Left renal cortex interstitium (tissue), 4 donors: ENCODE results near the gene ACTC1. TPM values are rescaled to one million over a fixed set of nuclear protein-coding genes. Genes with fewer than 3 reads are reported as not detected.

Source experiments
- DNase-seq, 4 donors: peaks; one replicate each; pipeline ENCODE4 v3.0.0-alpha.2; 2013; ENCODE audit warnings: low read depth in 4 of 4, low spot score in 2 of 4, missing footprints in 1 of 4
- polyA plus RNA-seq, 4 donors: library from polyadenylated mRNA; unstranded; fragments of 120-200 nt; gene quantifications; one replicate each; pipeline ENCODE4 v1.2.1, GENCODE V29; 2013; ENCODE audit not compliant: insufficient read length in 4 of 4

The ACTC1 gene
- polyA plus RNA-seq, 4 donors, result 1.0 to 3.7 (median 1.4) TPM

GRCh38 chr15:34802803-34803750 lies 7.7 kb upstream of the ACTC1 start:
- no peak for DNase-seq

DNA sequence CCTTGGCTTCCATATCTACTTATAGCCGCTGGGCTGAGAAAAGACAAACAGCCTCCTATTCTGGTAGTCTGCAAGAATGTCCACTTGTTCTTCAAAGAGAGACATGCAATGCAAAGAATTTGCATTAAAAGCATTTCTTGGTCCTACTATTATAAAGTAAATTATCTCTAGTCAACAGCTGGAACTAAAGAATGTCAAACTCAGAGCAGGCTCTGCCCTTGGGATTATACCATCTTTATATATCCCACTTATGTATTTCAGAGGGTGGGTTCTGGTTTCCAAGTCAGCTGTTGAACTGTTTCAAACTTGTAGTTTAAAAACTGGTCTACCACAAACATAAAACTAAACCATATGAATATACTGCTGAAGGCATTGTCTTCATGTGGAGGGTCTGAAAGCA lies 7.0 kb upstream of the ACTC1 start:
- no peak for DNase-seq

- DNase-seq, result peak in 1 of 4 donors; percentile 25
Observed at GRCh38 chr15:34799149-34800101, 4.1 kb upstream of the ACTC1 start.

DNA sequence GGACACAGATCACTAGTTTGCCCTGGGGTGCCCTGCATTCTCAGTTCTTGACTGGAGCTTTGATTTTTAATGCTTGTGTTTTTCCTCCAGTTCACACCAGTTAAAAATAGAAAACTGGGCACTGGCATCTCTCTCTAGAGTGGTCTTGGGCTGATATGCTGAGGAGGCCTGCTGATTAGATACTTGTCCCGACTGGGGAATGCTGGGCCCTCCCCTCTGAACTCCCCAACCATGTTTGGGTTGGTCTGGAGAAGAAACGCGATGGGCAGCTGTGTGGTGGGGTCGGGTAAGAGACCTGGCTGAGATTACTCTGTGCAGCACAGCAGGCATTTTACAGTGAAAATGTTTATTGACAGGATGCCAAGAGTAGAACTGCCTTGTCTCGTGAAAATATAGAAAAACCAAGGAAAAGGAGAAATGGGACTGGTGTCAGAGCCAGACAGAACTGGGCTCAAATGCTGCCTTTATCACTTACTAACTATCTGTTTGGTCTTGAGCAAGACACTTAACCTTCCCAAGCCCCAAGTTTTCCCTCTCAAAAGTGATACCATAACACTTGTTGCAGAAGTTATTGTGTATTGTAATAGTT lies 1.6 kb upstream of the ACTC1 start:
- DNase-seq, result no peak

DNA sequence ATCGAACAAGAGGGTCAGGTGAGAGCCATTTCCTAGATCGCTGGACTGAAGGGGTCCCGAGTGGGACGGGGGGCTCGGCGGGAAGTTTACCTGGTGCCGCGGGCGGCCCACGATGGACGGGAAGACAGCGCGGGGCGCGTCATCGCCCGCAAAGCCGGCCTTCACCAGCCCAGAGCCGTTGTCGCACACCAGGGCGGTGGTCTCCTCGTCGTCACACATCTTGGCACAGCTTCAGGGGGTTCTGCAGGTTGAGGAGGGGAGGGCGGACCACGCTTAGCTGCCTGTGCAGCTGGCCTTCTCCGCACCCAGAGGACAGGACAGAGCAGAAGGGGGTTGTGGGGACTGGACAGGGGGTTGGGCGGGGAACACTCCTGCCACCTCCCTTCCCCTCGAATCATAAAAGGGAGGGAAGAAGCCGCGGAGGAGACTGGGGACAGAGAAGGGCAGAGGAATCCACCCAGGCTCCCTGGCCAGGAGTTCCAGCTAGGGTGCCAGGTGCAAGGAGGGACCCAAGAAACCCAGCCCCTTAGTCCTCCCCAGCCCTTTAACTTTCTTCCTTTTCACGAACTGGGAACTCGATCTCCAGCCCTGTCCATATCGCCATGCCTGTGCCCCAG lies 651 bp downstream of the ACTC1 start:
- no peak for DNase-seq

DNA sequence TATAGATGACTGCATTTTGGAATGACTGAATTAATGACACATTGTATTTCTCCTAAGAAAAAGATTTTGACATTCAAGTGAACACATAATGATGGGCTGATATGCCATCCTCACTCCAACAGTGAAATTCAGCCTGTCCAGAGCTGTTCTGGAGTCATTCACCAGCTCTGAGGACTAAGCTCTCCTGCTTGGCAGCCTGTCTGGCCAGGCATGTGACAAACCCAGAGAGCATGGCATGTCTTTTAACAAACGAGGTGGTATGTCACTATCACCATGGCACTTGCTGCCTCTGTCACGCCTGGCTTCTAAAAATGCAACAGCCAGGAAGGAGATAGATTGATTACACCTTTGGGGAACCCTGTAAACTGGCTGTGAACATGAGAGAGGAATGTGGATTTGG lies 1.4 kb downstream of the ACTC1 start:
- no peak for DNase-seq

- DNase-seq, result no peak
Observed at GRCh38 chr15:34793071-34793470, 2.3 kb downstream of the ACTC1 start.

- no peak for DNase-seq
Observed at GRCh38 chr15:34791701-34792100, 3.6 kb downstream of the ACTC1 start.

DNA sequence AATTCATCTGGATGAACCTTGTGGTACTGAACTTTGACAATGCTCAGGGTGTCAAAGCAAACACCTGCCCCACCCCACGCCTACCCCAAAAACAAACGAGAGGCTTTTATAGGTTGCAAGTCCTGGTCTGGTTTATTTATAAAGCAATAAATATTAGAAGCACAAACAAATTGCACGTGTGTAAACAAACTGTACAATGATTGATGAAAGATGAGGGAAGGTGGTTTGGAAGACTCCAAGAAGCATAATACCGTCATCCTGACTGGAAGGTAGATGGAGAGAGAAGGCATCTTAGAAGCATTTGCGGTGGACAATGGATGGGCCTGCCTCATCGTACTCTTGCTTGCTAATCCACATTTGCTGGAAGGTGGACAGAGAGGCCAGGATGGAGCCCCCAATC lies 5.2 kb downstream of the ACTC1 start:
- DNase-seq, result no peak

DNA sequence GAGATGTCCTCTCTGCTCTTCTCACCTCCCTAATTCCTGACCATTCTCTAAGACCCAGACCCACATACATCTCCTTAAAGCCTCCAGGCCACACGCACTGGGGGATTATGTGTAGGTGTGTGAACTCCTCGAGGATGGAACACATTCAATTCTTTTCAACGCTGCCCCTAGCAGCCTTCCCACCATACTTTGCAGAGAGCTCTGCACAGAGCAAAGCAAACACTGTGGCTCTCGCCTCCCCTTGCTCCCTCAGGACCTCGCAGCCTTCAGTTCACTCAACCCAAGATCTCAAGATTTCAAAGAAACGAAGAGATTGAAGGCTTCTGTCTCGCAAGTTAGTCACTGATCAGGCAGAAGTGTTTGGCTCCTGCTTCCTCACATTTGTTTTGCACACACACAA lies 6.0 kb downstream of the ACTC1 start:
- DNase-seq, result no peak

GRCh38 chr15:34786206-34786605 lies 9.1 kb downstream of the ACTC1 start:
- DNase-seq, result no peak

DNA sequence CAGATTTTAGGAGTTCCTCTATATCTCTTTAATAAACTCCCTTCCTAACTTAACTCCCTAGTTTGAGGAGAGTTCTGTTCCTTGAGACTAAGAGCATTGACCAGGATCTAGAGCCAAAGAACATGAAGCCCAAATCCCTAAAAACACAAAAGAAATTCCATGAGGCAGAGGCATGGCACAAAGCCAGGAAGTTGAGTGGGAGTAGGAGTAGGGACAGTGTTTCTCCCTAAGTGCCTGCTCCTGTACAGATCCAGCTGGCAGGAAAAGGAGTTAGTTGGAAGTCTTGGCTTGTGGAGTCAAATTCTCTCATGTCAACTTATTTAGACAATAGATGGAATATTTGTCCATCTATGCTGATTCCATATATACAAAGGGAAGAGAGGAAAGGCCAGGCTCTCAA lies 11.4 kb downstream of the ACTC1 start:
- DNase-seq, result no peak

GRCh38 chr15:34783431-34783830 lies 11.9 kb downstream of the ACTC1 start:
- no peak for DNase-seq

DNA sequence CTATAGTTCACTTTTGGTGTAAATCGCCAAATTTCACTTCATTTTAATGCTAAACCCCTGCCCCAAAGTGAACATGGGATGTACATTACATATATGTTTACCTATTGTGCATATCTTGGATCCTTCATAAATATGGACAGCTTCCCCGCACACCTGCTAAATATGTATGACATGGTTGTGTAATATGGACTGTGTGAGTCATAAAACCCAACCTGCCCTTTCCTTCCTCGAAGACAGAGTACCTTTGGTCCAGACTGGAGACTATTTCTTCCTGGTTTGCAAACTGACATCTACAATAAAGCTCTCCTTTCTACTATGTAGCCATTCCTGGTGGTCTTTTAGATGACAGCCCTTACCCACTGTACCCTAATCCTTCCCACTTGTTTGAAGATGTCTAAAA lies 12.4 kb downstream of the ACTC1 start:
- DNase-seq, result no peak

GRCh38 chr15:34780725-34781124 lies 14.6 kb downstream of the ACTC1 start:
- no peak for DNase-seq

DNA sequence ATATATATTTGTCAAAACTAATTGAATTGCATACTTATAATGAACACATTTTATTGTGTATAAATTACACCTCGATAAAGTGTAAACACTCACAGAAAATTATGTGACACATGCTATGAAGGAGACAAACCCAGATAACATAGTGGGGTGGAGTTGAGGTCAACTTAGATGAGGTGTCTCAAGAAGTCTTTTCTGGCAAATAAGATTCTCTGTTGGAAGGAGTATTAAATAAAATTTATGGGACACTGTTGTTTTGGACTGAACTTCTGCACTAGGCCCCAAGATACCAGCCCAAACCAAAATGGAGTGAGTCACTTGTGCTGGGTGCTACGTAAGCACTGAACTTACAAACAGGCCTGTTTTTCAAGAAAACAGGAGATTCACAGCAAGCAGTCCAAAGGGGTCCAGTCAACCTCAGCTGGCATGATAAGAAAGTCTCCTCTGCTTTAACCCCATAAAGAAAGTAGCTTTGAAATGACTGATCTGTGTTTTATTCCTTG lies 18.7 kb downstream of the ACTC1 start:
- DNase-seq, result no peak

DNA sequence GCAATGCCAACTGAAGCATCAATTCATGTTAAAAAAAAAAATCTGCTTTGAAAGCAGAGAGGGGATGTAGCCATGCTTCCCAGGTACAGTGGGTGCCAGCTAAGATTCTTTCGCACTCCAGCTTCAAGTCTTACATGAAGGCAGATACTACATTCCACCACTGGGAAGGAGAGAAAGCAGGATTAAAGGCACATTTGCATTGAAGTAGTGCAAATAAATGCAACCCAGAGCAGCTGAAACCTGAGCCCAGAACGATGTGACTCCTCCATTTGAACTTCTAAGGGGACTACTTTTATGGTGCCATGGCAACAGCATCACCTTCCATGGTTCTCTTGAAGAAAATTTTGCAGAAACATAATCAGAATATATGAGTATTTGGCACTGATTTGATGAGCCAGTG lies 21.4 kb downstream of the ACTC1 start:
- no peak for DNase-seq

DNA sequence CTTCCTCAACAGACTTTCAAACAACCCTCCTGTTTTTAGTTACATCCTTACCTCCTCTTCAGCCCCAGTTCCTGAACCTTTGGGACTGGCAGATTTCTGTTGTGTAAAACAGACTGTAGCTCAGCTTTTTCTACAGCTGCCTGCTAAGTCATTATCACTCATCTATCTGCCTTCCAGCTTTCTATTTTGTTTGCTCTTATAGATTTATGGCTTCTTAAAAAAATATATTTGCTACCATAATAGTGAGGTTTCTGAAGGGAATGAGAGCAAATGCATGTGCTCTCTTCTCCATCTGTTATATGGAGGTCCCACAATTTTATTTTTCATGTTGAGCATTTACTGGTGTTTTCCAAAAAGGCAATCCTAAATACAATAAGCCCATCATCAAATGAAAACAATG lies 22.3 kb downstream of the ACTC1 start:
- no peak for DNase-seq

- DNase-seq, result no peak
Observed at GRCh38 chr15:34772312-34772711, 23.0 kb downstream of the ACTC1 start.

DNA sequence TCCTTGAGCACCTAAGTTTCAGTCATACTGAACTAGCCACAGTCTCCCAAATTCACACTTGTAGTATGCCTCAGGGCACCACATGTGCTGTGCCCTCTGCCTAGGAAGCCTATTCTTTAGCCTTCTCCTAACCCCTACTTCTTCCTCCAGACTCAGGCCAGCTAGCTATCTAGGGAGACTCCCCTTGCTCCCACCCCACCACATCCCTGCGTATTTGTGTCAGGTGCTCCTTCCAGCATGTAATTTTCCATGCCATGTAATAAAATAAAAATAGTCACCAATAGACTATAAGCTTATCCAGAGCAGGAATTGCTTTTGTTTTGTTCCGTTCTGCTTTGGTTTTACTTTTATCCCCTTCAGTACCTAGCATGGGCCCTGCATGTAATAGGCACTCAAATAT lies 25.6 kb downstream of the ACTC1 start:
- DNase-seq, result no peak
